OCI-LY3 (cell line): ENCODE results near the gene DDN.

Experiments used
- H2AFZ ChIP-seq: fragments of 200-600, 300-600 bp; shearing (Covaris generic); 2 replicates; pipeline ENCODE4 v1.6.0; 2014; ENCODE audit warnings: antibody characterized with exemption, low read depth, low read length
- H3K27ac ChIP-seq: fragments of 200-600, 300-600 bp; sonication (generic); 2 replicates; pipeline ENCODE4 v1.5.1; 2014; ENCODE audit warnings: mild to moderate bottlenecking, low read length, moderate library complexity, mixed read lengths
- H3K27me3 ChIP-seq: fragments of 200-600, 300-600 bp; sonication (generic); 2 replicates; pipeline ENCODE4 v1.6.1; 2014; ENCODE audit warnings: low read depth, low read length, mixed read lengths
- H3K36me3 ChIP-seq: fragments of 200-600, 300-600 bp; sonication (generic); replicated peaks from 2 replicates; pipeline ENCODE3; 2014; ENCODE audit warnings: low read depth, low read length, mixed read lengths
- H3K4me1 ChIP-seq: fragments of 300-600, 200-600 bp; sonication (generic); 2 replicates; pipeline ENCODE4 v1.6.1; 2014; ENCODE audit warnings: low read length, mixed read lengths
- H3K4me2 ChIP-seq: fragments of 200-600, 300-600 bp; sonication (generic); 2 replicates; pipeline ENCODE4 v1.6.1; 2014; ENCODE audit warnings: low read length, mixed read lengths
- H3K4me3 ChIP-seq: fragments of 300-600, 200-600 bp; sonication (generic); 2 replicates; pipeline ENCODE4 v1.5.1; 2014; ENCODE audit warnings: antibody characterized with exemption, mild to moderate bottlenecking, low read length, moderate library complexity
- H3K79me2 ChIP-seq: fragments of 300-600, 200-600 bp; shearing (Covaris generic); 2 replicates; pipeline ENCODE4 v1.6.1; 2014; ENCODE audit warnings: mild to moderate bottlenecking, low read length, mixed read lengths
- H3K9ac ChIP-seq: fragments of 300-600, 200-600 bp; shearing (Covaris generic); 2 replicates; pipeline ENCODE4 v1.6.0; 2014; ENCODE audit warnings: mild to moderate bottlenecking, low read length, moderate library complexity
- H3K9me3 ChIP-seq: fragments of 200-600, 300-600 bp; shearing (Covaris generic); 2 replicates; pipeline ENCODE4 v1.6.1; 2014; ENCODE audit warnings: low read length, mixed read lengths; ENCODE audit not compliant: insufficient read depth
- H4K20me1 ChIP-seq: fragments of 200-600, 300-600 bp; sonication (generic); 2 replicates; pipeline ENCODE4 v1.6.1; 2016; ENCODE audit warnings: low read length, mixed read lengths; ENCODE audit not compliant: insufficient read depth
- CTCF ChIP-seq: fragments of 200-600, 300-600 bp; sonication (generic); IDR thresholded peaks from 2 replicates; pipeline ENCODE4 v1.5.1; 2014; ENCODE audit warnings: antibody characterized with exemption, low read length, low read depth
- EZH2phosphoT487 ChIP-seq: fragments of 200-600 bp; shearing (Covaris generic); IDR thresholded peaks from 2 replicates; pipeline ENCODE4 v1.6.1; 2018; ENCODE audit warnings: antibody characterized with exemption, mixed run types, low read depth

DDN gene

DNA sequence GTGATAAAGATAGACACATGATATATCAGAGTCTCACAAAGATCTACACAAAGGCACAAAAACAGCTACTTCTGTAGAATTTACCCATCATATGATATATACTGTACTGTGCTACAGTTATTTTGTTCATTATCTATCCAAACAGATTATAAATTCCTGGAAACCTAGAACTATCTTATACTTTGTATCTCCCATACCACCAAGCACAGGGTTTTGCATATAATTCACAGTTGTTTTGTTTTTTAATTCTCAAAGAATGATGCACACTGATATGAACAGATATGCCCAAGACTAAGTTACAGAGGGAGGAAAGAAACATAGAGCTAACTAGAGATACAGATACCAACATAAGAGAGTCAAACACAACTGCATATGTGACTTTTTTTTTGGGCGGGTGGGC, 16.0 kb upstream of the DDN start:
- Histone ChIP-seq H3K27me3 (no peaks in the 10 kb centered on the region), H2AFZ (no peak overlapping the region), H4K20me1 (0 out of 2 replicates have a peak, but pooled peaks cover 4% of the 10 kb centered on the region), H3K9ac (no peak overlapping the region), H3K4me2 (no peak overlapping the region), H3K4me1 (peaks cover 16% of the 10 kb centered on the region), H3K9me3 (no peaks in the 10 kb centered on the region), H3K79me2 (peaks cover 19% of the 10 kb centered on the region), H3K4me3 (no peak overlapping the region), H3K36me3 (peaks cover 7% of the 10 kb centered on the region), H3K27ac (no peak overlapping the region)
- TF ChIP-seq EZH2phosphoT487 (no peak), CTCF (no peak)

GRCh38 chr12:49014547-49014946, 15.4 kb upstream of the DDN start:
- Histone ChIP-seq H3K4me1 (peaks cover 10% of the 10 kb centered on the region), H3K9ac (no peak overlapping the region), H3K4me2 (no peak overlapping the region), H3K4me3 (no peak overlapping the region), H3K36me3 (peaks cover 11% of the 10 kb centered on the region), H3K27ac (no peak overlapping the region), H2AFZ (no peak overlapping the region), H3K9me3 (no peaks in the 10 kb centered on the region), H4K20me1 (0 out of 2 replicates have a peak, but pooled peaks cover 4% of the 10 kb centered on the region), H3K27me3 (no peaks in the 10 kb centered on the region), H3K79me2 (peaks cover 19% of the 10 kb centered on the region)
- TF ChIP-seq CTCF (no peak), EZH2phosphoT487 (no peak)

DNA sequence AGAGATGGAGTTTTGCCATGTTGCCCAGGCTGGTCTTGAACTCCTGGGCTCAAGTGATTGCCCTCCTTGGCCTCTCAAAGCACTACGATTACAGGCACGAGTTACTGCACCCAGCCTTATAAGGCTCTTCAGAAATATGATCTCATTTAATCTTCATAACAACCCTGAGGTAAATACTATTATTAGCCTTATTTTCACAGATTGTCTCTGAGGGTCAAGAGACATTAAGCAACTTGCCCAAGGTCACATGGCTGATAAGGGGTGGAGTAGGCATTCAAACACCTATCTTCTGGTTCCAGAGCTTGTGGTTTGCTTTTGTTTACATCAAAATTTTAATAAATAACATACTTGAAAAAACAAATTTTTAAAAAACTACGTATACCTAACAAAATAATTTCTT, 14.3 kb upstream of the DDN start:
- Histone ChIP-seq H3K9me3 (no peaks in the 10 kb centered on the region), H3K4me1 (peaks cover 8% of the 10 kb centered on the region), H3K4me2 (no peak overlapping the region), H3K9ac (no peak overlapping the region), H3K27me3 (no peaks in the 10 kb centered on the region), H2AFZ (no peak overlapping the region), H3K36me3 (peaks cover 11% of the 10 kb centered on the region), H3K27ac (no peak overlapping the region), H3K79me2 (peaks cover 19% of the 10 kb centered on the region), H4K20me1 (0 out of 2 replicates have a peak, but pooled peaks cover 4% of the 10 kb centered on the region), H3K4me3 (no peak overlapping the region)
- TF ChIP-seq CTCF, result no peak
- TF ChIP-seq EZH2phosphoT487, result no peak

DNA sequence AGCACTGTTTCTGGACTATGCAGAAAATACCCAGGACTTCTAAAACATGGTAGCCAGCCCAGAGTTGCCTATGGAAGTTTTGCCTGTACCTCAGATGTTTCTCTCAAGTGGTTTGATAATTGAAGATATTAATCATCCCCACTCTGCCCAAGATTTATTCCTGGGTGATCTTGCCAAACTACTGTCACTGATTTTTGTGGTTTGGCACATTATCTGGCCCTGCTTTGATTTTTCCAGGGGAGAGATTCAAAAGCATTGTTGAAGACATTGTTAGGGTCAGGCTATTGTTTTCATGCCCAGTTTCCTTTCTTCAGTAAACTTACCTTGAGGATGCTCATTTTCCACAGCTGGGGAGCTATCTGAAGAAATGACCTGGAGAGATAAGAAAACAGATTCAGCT, 13.6 kb upstream of the DDN start:
- TF ChIP-seq EZH2phosphoT487, result no peak
- H3K79me2 ChIP-seq, result peaks cover 13% of the 10 kb centered on the region

More for the DNA sequence above, 13.6 kb upstream of the DDN start:
- Histone ChIP-seq H3K9me3 (no peaks in the 10 kb centered on the region), H3K4me3 (no peak overlapping the region), H4K20me1 (0 out of 2 replicates have a peak, but pooled peaks cover 4% of the 10 kb centered on the region), H2AFZ (no peak overlapping the region), H3K4me1 (peaks cover 6% of the 10 kb centered on the region), H3K27ac (no peak overlapping the region), H3K4me2 (no peak overlapping the region), H3K9ac (no peak overlapping the region), H3K36me3 (peaks cover 11% of the 10 kb centered on the region), H3K27me3 (no peaks in the 10 kb centered on the region)
